Neutrophil (primary cell): ENCODE measurements around the gene IDUA.

Experiments
- H3K27ac ChIP-seq: fragments of 200-600 bp; sonication (generic); 2 replicates; pipeline ENCODE4 v1.5.1; 2016; ENCODE audit warnings: mild to moderate bottlenecking, moderate library complexity
- H3K27me3 ChIP-seq: fragments of 200-600 bp; sonication (generic); 2 replicates; pipeline ENCODE4 v1.6.0; 2016; ENCODE audit warnings: mild to moderate bottlenecking
- H3K36me3 ChIP-seq: fragments of 200-600 bp; sonication (generic); 2 replicates; pipeline ENCODE4 v1.5.1; 2017
- H3K4me1 ChIP-seq, 2 experiments: fragments of 200-600 bp in 1 of 2; sonication (generic) in 1 of 2; 1 replicate in 1 of 2; 2 replicates in 1 of 2; pipeline versions ENCODE4 v1.5.1 to v1.6.1; 2013 to 2016; ENCODE audit warnings: low read depth in 1 of 2, low read length in 1 of 2, mild to moderate bottlenecking in 1 of 2, moderate library complexity in 1 of 2; ENCODE audit not compliant: control insufficient read depth in 1 of 2, insufficient read depth in 1 of 2
- H3K4me3 ChIP-seq, 2 experiments: fragments of 200-600 bp in 1 of 2; sonication (generic) in 1 of 2; 1 replicate in 1 of 2; 2 replicates in 1 of 2; pipeline ENCODE4 v1.5.1; 2013 to 2016; ENCODE audit warnings: low read depth in 1 of 2, low read length in 1 of 2, mild to moderate bottlenecking in 1 of 2, moderate library complexity in 1 of 2
- H3K9me3 ChIP-seq: fragments of 200-600 bp; sonication (generic); 2 replicates; pipeline ENCODE4 v1.5.1; 2016
- CTCF ChIP-seq: fragments of 200-600 bp; sonication (generic); IDR thresholded peaks from 2 replicates; pipeline ENCODE4 v1.5.1; 2016; ENCODE audit warnings: antibody characterized with exemption

Gene IDUA

GRCh38 chr4:965048-965765 lies 21.6 kb upstream of the IDUA start:
- Histone ChIP-seq H3K27ac (no peak overlapping the region), H3K4me3 (no peak overlapping the region), H3K4me1 (no peaks in the 10 kb centered on the region), H3K9me3 (no peaks in the 10 kb centered on the region), H3K27me3 (peaks cover 37% of the 10 kb centered on the region), H3K36me3 (peaks cover 75% of the 10 kb centered on the region)
- TF ChIP-seq CTCF = no peak

- Histone ChIP-seq H3K4me1 (no peaks in the 10 kb centered on the region), H3K9me3 (no peaks in the 10 kb centered on the region), H3K36me3 (peaks cover 69% of the 10 kb centered on the region), H3K27me3 (peaks cover 41% of the 10 kb centered on the region), H3K27ac (no peak overlapping the region), H3K4me3 (no peak overlapping the region)
- TF ChIP-seq CTCF = no peak
These were observed 21.1 kb upstream of the IDUA start for GRCh38 chr4:965766-966134.

- no peak for TF ChIP-seq CTCF
- peaks cover 49% of the 10 kb centered on the region for H3K27me3 ChIP-seq
- no peaks in the 10 kb centered on the region for H3K9me3 ChIP-seq
- peaks cover 62% of the 10 kb centered on the region for H3K36me3 ChIP-seq
- H3K4me1 ChIP-seq = no peaks in the 10 kb centered on the region
- H3K27ac ChIP-seq = no peak overlapping the region
- no peak overlapping the region for H3K4me3 ChIP-seq
These were observed 20.4 kb upstream of the IDUA start for GRCh38 chr4:966266-967112.

GRCh38 chr4:967113-968104 lies 19.4 kb upstream of the IDUA start:
- Histone ChIP-seq H3K27me3 (peaks cover 58% of the 10 kb centered on the region), H3K36me3 (peaks cover 53% of the 10 kb centered on the region), H3K9me3 (no peaks in the 10 kb centered on the region), H3K4me3 (no peak overlapping the region), H3K27ac (no peak overlapping the region), H3K4me1 (peaks cover 3 to 5% of the 10 kb centered on the region in 2 experiments)
- no peak for TF ChIP-seq CTCF

- H3K4me3 ChIP-seq = no peak overlapping the region
- TF ChIP-seq CTCF = no peak
- H3K27me3 ChIP-seq = peaks cover 64% of the 10 kb centered on the region
- no peak overlapping the region for H3K27ac ChIP-seq
- H3K9me3 ChIP-seq = no peaks in the 10 kb centered on the region
- peaks cover 44% of the 10 kb centered on the region for H3K36me3 ChIP-seq
- peaks cover 8 to 11% of the 10 kb centered on the region in 2 experiments for H3K4me1 ChIP-seq
These were observed 18.6 kb upstream of the IDUA start for GRCh38 chr4:968221-968620.
